ENCODE data around the gene CR1L. TPM values are rescaled to one million over a fixed set of nuclear protein-coding genes. Genes with fewer than 3 reads are reported as not detected.
"Not testable (repeated sequence)": the region's sequence is repeated elsewhere in the genome, so short reads cannot be mapped to it uniquely, and the experiment has no call there.

The CR1L gene
- polyA plus RNA-seq, 3 donors, result 1.3 to 1.6 (median 1.3) TPM

GRCh38 chr1:207754974-207755700 is 110.2 kb downstream of the CR1L start:
- no peak for DNase-seq (ENCODE audit: extremely low read depth in 1 of 11, low read depth in 9 of 11, low spot score in 4 of 11)

DNA sequence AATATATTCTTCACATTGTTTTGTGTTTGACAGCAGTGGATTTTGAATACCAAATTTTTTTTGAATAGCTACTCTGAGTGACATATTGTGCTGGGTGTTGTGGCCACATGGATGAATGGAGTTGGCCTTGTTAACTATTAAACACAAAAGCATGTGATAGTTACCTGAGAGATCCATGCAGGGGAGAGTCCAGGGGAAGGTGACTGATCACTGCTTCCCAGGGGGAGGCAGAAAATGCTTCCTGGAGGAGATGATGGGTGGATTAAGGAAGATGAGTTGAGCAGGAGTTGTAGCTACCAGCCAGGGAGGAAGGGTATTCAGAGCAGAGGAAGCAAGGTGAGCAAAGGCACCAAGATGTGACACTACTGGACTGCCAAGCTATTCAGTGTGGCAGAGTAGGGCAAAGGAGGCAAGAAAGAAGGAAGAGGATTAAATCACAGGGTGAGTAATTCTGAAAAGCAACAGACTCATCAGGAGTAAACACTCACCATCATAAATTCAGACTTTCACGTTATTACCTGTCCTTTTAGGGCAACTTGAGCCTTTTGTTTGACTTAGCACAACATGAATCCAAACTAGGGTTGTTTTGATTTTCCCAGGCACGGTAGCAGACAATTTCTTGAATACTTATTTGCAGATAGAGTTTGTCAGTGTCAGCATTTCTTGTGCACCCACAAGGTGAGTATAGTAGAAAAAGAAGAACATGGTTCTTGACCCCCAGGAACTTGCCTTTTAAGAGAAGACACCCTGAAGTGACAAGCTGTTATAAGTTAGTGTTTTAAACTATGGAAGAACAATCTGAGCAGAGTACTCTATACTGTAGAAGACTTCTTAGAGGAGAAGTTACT is 111.1 kb downstream of the CR1L start:
- no peak for DNase-seq (ENCODE audit: extremely low read depth in 1 of 11, low read depth in 9 of 11, low spot score in 4 of 11)

- DNase-seq (ENCODE audit: extremely low read depth in 1 of 11, low read depth in 9 of 11, low spot score in 4 of 11), result no peak
These were observed 117.7 kb downstream of the CR1L start for GRCh38 chr1:207762622-207763021.

DNA sequence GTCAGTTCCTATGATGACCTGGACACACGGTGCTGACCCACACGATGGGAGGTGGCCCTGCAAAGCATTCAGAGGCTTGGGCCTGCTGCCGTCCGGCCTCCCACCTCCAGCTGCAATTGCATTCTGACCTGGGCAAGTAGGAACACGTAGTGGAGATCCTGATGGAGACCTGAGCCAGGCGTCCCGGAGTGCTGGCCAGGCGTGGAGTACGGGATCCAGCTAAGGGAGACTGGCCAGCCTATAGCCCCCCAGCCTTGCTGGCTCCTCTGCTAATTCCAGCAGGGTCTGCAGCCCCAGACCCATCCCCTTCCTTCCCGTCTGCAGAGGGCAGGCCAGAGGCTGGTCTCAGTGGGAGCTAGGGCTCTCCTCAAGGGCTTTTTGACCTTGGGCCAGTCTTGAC is 118.2 kb downstream of the CR1L start:
- no peak for DNase-seq (ENCODE audit: extremely low read depth in 1 of 11, low read depth in 9 of 11, low spot score in 4 of 11)

- no peak for DNase-seq (ENCODE audit: extremely low read depth in 1 of 11, low read depth in 9 of 11, low spot score in 4 of 11)
These were observed 119.0 kb downstream of the CR1L start for GRCh38 chr1:207763972-207764371.

GRCh38 chr1:207766569-207766968 is 121.6 kb downstream of the CR1L start:
- DNase-seq (ENCODE audit: extremely low read depth in 1 of 11, low read depth in 9 of 11, low spot score in 4 of 11), result no peak

DNA sequence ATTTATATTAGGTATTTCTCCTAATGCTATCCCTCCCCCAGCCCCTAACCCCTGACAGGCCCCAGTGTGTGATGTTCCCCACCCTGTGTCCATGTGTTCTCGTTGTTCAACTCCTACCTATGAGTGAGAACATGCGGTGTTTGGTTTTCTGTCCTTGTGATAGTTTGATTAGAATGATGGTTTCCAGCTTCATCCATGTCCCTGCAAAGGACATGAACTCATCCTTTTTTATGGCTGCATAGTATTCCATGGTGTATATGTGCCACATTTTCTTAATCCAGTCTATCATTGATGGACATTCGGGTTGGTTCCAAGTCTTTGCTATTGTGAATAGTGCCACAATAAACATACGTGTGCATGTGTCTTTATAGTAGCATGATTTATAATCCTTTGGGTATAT is 125.6 kb downstream of the CR1L start:
- not testable (repeated sequence) for DNase-seq (ENCODE audit: extremely low read depth in 1 of 11, low read depth in 9 of 11, low spot score in 4 of 11)

Other genes starting within 250 kb of the CR1L start
- 1 to 10 TPM in 2 of 3 donors, under 1 TPM in 1; 0.98 to 1.6 (median 1.3) TPM for gene CR2, start 190.8 kb upstream of the CR1L start, polyA plus RNA-seq (ENCODE audit: insufficient read length in 3 of 3)
- 10 to 100 TPM; 15.4 to 20.7 (median 18.0) TPM for gene CR1, start 149.0 kb upstream of the CR1L start, polyA plus RNA-seq (ENCODE audit: insufficient read length in 3 of 3)
- gene CD46, start 106.9 kb downstream of the CR1L start, polyA plus RNA-seq (ENCODE audit: insufficient read length in 3 of 3), result 100 to 1,000 TPM; 268 to 350 (median 341) TPM